GM23338 (cell line): ENCODE results near the gene MAOB. TPM values are rescaled to one million over a fixed set of nuclear protein-coding genes. Genes with fewer than 3 reads are reported as not detected.

Experiments used
- polyA plus RNA-seq: library from polyadenylated mRNA; unstranded; fragments of >200 nt; fragmentation: Nextera tagmentation; extraction: Ambion mirVana; gene quantifications from 2 replicates; pipeline ENCODE4 v1.2.1, GENCODE V29; 2016
- total RNA-seq: library from RNA; depleted of rRNA; stranded (reverse); fragments of >200 nt; shearing (Covaris generic); gene quantifications from 2 replicates; pipeline ENCODE4 v1.2.3, GENCODE V29; 2014; rRNA removed

MAOB gene
- total and polyA plus RNA-seq, 2 experiments from 2014 or later = 1.0 to 1.3 TPM

Other genes starting within 250 kb of the MAOB start
- 5.2 and 6.1 TPM in 2 replicates for gene MAOA, start 226.2 kb downstream of the MAOB start, total RNA-seq
- 1.7 and 3.2 TPM in 2 replicates for gene MAOA, start 226.2 kb downstream of the MAOB start, polyA plus RNA-seq
- 0.14 and 0.27 TPM in 2 replicates for gene NDP, start 90.9 kb upstream of the MAOB start, total RNA-seq
- gene NDP, start 90.9 kb upstream of the MAOB start, polyA plus RNA-seq = 0.47 TPM in 1 of 2 replicates, not detected in the other